ENCODE results near the gene BLTP3A.

DNA sequence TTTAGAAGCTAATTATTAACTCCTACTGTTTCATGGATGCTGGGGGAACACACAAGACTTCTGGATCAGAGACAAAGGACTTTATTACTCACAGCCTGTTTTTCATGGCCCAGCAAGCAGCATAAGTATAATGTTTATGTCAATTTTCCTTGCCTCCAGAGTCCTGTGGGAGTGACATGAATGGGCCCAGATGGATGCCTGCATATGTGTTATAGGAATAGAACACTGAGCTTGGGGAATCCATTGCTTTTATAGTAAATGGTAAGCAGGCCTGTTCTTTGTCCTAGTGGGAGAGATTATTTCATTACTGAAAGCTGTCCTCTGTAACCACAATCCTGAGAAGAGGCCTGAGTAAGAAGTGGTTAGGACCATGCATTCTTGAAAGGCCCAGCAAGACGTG is 25.6 kb downstream of the BLTP3A start:
- TF ChIP-seq ZNF8 (CRISPR knock-in tag; IDR thresholded peaks at IDR 0.05), result no peak
- TF ChIP-seq ZC3H10 (CRISPR knock-in tag; IDR thresholded peaks at IDR 0.05), result no peak
- TF ChIP-seq, protein P1, sequence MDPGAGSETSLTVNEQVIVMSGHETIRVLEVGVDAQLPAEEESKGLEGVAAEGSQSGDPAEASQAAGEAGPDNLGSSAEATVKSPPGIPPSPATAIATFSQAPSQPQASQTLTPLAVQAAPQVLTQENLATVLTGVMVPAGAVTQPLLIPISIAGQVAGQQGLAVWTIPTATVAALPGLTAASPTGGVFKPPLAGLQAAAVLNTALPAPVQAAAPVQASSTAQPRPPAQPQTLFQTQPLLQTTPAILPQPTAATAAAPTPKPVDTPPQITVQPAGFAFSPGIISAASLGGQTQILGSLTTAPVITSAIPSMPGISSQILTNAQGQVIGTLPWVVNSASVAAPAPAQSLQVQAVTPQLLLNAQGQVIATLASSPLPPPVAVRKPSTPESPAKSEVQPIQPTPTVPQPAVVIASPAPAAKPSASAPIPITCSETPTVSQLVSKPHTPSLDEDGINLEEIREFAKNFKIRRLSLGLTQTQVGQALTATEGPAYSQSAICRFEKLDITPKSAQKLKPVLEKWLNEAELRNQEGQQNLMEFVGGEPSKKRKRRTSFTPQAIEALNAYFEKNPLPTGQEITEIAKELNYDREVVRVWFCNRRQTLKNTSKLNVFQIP (CRISPR knock-in tag; IDR thresholded peaks at IDR 0.05; ENCODE audit: borderline replicate concordance, low read depth), result no peak
